KMS-11 (cell line): Measurements from ENCODE around the gene GRID2.

Experiments used
- H2AFZ ChIP-seq: fragments of 200-600 bp; sonication (generic); 2 replicates; pipeline ENCODE4 v1.6.1; 2016; ENCODE audit warnings: antibody characterized with exemption, mixed run types, low read depth
- H3K27ac ChIP-seq: fragments of 200-600 bp; sonication (generic); 2 replicates; pipeline ENCODE4 v1.6.1; 2016; ENCODE audit warnings: mild to moderate bottlenecking, mixed run types
- H3K27me3 ChIP-seq: fragments of 200-600 bp; sonication (generic); 2 replicates; pipeline ENCODE4 v1.6.1; 2017; ENCODE audit warnings: mild to moderate bottlenecking, low read depth, mixed run types, moderate library complexity; ENCODE audit not compliant: insufficient read depth
- H3K36me3 ChIP-seq: fragments of 200-600 bp; sonication (generic); 2 replicates; pipeline ENCODE4 v1.6.1; 2017; ENCODE audit warnings: mild to moderate bottlenecking, mixed run types; ENCODE audit not compliant: insufficient read depth
- H3K4me1 ChIP-seq: fragments of 200-600 bp; sonication (generic); 2 replicates; pipeline ENCODE4 v1.6.1; 2016; ENCODE audit warnings: mild to moderate bottlenecking, low read depth, mixed run types; ENCODE audit not compliant: poor library complexity, severe bottlenecking
- H3K4me2 ChIP-seq: fragments of 200-600 bp; sonication (generic); 2 replicates; pipeline ENCODE4 v1.7.0; 2016; ENCODE audit warnings: mild to moderate bottlenecking, mixed run types
- H3K4me3 ChIP-seq: fragments of 200-600 bp; sonication (generic); IDR thresholded peaks from 2 replicates; pipeline ENCODE4 v1.6.1; 2017; ENCODE audit warnings: low read depth, low read length, mixed read lengths; ENCODE audit not compliant: insufficient read depth
- H3K79me2 ChIP-seq: fragments of 200-600 bp; sonication (generic); 2 replicates; pipeline ENCODE4 v1.6.1; 2016; ENCODE audit warnings: low read depth, mixed run types; ENCODE audit not compliant: insufficient read depth
- H3K9ac ChIP-seq: fragments of 200-600 bp; sonication (generic); 2 replicates; pipeline ENCODE4 v1.6.1; 2016; ENCODE audit warnings: mild to moderate bottlenecking, mixed run types
- H4K20me1 ChIP-seq: fragments of 200-600 bp; sonication (generic); 2 replicates; pipeline ENCODE4 v1.6.1; 2016; ENCODE audit warnings: mild to moderate bottlenecking, mixed run types; ENCODE audit not compliant: insufficient read depth
- CTCF ChIP-seq: fragments of 200-600 bp; sonication (generic); conservative IDR thresholded peaks from 2 replicates; pipeline ENCODE4 v1.6.1; 2017; ENCODE audit warnings: low read depth, mild to moderate bottlenecking, antibody characterized with exemption, low read length, moderate library complexity, mixed read lengths

GRID2 gene

GRCh38 chr4:92303621-92304027 lies at the start of gene GRID2:
TSS of gene GRID2 (plus strand) at chr4:92303966.
- Histone ChIP-seq H2AFZ (peak within 1 kb of the TSS; percentile 74; the same call in 1 of the 2 replicates), H3K4me2 (peak within 1 kb of the TSS; percentile 18; the same call in 1 of the 2 replicates), H4K20me1 (no peaks in the 10 kb centered on the region), H3K27me3 (no peaks in the 10 kb centered on the region), H3K4me3 (no peak within 1 kb of the TSS), H3K27ac (no peak within 1 kb of the TSS), H3K4me1 (no peaks in the 10 kb centered on the region), H3K9ac (no peak within 1 kb of the TSS), H3K79me2 (no peaks in the 10 kb centered on the region), H3K36me3 (no peaks in the 10 kb centered on the region)
- no peak for TF ChIP-seq CTCF

GRCh38 chr4:92253986-92254671 lies 49.6 kb upstream of the GRID2 start:
- no peak for TF ChIP-seq CTCF
- Histone ChIP-seq H3K4me2 (no peak overlapping the region), H3K79me2 (no peaks in the 10 kb centered on the region), H3K36me3 (no peaks in the 10 kb centered on the region), H3K27ac (no peak overlapping the region), H3K27me3 (no peaks in the 10 kb centered on the region), H3K4me3 (no peak overlapping the region), H4K20me1 (no peaks in the 10 kb centered on the region), H3K9ac (no peak overlapping the region), H2AFZ (no peak overlapping the region), H3K4me1 (no peaks in the 10 kb centered on the region)

GRCh38 chr4:92254767-92255442 lies 48.9 kb upstream of the GRID2 start:
- H3K4me3 ChIP-seq = no peak overlapping the region
- H3K27me3 ChIP-seq = no peaks in the 10 kb centered on the region
- H2AFZ ChIP-seq = no peak overlapping the region
- H3K79me2 ChIP-seq = no peaks in the 10 kb centered on the region
- no peak overlapping the region for H3K4me2 ChIP-seq
- no peaks in the 10 kb centered on the region for H3K4me1 ChIP-seq
- no peaks in the 10 kb centered on the region for H3K36me3 ChIP-seq
- no peaks in the 10 kb centered on the region for H4K20me1 ChIP-seq
- no peak for TF ChIP-seq CTCF
- no peak overlapping the region for H3K9ac ChIP-seq
- no peak overlapping the region for H3K27ac ChIP-seq

- H4K20me1 ChIP-seq = no peaks in the 10 kb centered on the region
- H3K4me1 ChIP-seq = no peaks in the 10 kb centered on the region
- no peaks in the 10 kb centered on the region for H3K36me3 ChIP-seq
- no peak for TF ChIP-seq CTCF
- H3K4me3 ChIP-seq = no peak overlapping the region
- H3K27me3 ChIP-seq = no peaks in the 10 kb centered on the region
- H3K27ac ChIP-seq = no peak overlapping the region
- no peak overlapping the region for H3K9ac ChIP-seq
- no peak overlapping the region for H3K4me2 ChIP-seq
- no peaks in the 10 kb centered on the region for H3K79me2 ChIP-seq
- H2AFZ ChIP-seq = no peak overlapping the region
These were observed 47.9 kb upstream of the GRID2 start for GRCh38 chr4:92255920-92256244.
